ENCODE measurements around the gene TLK1.
A peak's percentile ranks its signal among the peaks of the same experiment; 100 is the strongest.
"Not testable (repeated sequence)": the region's sequence is repeated elsewhere in the genome, so short reads cannot be mapped to it uniquely, and the experiment has no call there.

The TLK1 gene

DNA sequence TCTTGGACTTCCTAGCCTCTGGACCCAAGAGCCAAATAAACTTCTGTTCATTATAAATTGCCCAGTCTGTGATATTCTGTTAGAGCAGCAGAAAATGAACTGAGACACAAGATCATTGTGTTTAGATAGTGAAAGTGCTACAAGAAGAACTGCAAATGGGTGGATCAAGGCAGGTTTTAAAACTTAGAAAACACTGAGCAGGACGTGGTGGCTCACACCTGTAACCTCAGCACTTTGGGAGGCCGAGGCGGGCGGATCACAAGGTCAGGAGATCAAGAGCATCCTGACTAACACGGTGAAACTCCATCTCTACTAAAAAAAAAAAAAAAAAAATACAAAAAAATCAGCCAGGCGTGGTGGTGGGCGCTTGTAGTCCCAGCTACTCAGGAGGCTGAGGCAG, 84.3 kb downstream of the TLK1 start:
- not testable (repeated sequence) for FAIRE-seq

DNA sequence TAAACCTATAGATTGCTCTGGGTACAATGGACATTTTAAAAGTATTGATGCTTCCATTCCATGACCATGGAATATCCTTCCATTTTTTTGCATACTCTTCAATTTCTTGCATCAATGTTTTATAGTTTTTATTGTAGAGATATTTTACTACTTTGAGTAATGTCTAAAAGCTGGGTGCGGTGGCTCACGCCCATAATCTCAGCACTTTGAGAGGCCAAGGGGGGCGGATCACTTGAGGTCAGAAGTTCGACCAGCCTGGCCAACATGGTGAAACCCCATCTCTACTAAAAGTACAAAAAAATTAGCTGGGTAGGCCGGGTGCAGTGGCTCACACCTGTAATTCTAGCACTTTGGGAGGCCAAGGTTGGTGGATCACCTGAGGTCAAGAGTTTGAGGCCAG, 88.5 kb downstream of the TLK1 start:
- no peak for FAIRE-seq

DNA sequence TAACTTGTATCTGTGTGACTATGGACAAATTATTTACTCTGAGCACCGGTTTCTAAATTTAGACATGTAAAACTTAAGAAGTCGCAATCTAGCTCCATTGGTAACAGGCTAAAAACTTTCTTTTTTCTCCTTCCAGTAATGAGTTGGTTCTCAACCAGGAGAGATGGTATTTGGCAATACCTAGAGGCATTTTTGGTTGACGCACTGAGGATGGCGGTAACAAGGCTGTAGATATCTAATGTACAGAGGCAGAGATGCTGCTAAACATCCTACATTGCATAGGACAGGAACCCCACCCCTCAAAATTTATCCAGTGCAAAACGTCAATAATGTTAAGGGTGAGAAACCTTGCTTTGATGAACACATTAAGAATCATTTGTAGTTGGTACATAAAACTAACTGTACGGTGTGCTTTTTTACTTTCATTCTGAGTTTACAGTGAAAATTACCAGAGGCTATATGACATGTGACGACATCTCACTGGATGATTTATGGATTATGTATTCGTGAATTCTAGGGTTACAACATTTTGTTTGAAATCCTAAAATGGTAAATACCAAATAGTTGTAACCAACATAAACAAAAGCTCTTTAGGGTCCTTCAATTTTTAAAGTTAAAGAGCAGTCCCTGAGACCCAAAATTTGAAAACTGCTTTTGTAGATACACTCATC, 91.3 kb downstream of the TLK1 start:
- FAIRE-seq = no peak

DNA sequence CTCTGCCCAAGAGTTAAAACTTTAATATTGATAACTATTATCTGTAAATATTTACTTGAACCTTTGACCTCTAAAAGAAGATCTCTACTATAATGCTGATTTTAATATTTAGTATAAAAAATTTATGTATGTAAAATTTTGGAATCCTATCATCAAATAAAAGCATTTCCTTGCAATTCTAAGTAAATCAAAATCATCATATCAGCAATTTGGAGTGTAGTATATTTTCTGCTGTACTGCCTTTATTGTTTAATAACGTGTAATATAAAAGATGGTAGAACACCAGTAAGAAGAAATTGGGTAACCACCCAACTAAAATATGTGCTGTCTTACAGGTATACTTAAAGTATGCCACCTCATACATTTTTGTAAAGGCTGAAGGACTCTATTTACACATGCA, 94.6 kb downstream of the TLK1 start:
- peak; percentile 23 for FAIRE-seq

DNA sequence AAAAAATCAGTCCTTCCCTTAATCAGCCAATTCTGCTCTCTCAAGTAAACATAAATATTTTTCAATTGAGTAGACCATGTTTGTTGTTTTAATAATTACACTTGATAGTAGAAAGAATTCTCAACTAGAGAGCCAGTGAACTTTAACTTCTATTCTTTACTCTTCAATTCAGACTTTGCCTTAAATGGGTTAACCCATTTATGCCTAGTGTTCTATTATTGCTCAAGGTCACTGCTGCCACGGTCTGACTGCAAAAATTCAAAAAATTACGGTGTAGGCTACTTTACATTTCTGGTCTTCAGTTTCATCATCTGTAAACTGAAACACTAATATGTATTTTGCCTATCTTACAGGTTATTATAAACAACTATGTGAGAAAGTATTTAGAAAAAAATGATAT, 103.1 kb downstream of the TLK1 start:
- no peak for FAIRE-seq

DNA sequence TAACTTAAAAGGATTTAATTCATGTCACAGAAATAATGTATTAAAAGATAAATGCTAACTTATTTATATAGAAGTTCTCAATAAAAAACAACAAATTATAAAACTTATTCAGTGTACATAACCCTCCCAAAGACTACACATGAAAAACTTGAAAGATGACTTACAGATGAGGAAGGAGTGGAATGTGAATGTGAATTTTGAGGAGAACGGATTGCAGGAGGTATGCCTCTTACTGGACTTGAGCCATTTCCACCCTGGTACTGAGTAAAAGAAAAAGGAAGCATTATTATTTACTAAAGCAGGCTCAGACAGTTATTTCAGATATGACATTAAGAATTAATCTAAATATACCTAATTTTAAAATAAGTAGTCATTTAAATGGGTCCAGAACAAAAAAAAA, 104.4 kb downstream of the TLK1 start:
- peak; percentile 47 for FAIRE-seq

DNA sequence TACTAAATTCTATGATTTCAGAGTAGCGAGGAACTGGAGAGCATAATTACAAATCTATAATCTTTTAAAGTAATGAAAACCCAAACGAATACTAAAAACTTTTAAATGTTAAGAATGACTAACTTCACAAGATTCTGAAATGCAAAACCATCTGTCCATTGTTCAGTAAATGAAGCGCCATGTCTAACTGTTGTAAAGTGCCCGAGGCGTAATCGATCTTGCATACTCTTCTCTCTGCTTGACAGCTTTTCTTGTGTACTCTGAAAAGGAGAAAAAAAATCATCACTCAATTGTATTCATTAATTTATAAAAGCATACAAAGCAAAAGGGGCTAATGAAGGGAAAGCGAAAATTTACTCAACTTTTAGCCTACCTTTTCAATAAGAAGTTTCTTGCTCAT, 111.0 kb downstream of the TLK1 start:
- FAIRE-seq = no peak

DNA sequence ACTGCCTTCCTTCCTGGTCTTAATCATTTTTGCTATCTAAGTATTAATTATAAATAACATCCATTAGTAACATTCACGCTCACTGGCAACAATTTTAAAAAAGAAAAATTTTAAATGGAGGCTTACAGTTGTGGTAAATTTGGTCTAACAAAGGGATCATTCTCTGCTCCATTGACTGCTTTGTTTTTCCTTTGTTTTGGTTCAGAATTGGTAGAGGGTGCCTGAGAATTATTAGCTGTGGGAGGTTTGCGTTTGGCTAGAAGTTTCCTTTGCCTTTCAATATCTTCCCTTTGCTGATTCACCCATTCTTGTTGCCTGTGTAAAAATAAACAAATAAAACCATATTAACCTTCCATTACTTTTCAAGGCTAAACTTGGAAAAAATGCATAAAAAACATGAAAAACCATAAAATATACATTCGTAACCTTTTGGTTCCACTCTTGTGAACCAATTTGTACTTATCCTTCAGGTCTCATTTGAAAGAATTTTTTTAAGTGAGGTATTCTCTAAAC, 114.6 kb downstream of the TLK1 start:
- FAIRE-seq = no peak

DNA sequence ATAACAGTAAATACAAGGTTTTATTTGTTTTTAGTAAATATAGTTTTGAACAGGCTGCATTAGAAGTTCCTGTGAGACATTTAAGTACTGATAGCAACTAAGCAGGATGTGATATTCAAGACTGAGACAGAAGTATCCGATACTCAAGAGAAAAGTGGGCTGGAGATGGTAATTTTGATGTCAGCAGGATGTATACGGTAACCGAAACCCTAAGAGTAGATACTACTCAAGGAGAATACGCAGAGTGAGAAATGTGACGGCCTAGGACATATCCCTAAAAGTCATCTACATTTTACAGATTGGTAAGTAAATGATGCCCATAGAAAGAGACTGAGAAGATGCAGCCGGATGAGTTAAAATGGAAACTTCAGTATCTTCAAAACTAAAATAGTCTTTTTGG, 116.3 kb downstream of the TLK1 start:
- FAIRE-seq = no peak

DNA sequence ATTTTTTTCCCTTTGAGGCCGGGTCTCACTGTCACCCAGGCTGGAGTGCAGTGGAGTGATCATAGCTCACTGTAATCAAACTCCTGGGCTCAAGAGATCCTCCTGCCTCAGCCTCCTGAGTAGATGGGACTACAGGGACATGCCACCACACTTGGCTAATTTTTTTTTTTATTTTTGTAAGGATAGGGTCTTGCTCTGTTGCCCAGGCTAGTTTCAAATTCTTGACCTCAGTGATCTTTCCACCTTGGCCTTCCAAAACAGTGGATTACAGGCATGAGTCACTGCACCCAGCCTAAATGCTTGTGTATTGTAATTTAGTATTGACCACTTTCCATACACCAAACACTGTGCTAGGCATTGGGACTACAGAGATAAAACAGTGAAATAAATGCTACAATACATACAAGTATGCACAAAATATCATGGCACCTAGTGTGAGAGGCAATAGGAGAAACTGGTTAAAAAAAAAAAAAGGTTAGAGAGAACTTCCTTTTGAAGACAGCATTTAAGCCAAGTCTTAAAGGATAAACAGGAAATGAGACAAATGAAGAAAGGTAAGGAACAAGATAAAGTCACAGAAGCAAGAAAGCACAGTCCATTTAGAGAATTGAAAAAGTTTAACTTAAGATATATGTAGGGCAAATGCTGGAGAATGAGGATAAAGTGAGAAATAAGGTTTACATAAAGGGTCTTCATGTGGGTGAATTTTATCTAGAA, 118.3 kb downstream of the TLK1 start:
- no peak for FAIRE-seq

DNA sequence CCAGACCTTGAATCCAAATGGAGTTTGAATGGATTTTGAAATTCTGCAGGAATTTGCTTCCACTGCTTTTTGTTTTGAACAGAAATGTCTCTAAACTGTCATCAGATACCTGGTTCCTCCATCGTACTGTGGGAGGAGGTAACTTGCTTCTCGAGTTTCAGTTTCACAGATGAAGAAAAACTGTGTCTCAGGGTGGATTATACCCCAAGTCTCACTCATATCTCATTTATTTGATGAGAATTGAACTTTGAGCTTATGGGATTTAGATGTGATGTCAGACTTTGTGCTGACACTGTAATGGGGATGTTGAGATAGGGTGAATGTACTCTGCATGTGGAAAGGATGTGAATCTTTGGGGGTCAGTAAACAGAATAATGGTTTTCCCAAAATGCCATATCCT, 124.2 kb downstream of the TLK1 start:
- no peak for FAIRE-seq

DNA sequence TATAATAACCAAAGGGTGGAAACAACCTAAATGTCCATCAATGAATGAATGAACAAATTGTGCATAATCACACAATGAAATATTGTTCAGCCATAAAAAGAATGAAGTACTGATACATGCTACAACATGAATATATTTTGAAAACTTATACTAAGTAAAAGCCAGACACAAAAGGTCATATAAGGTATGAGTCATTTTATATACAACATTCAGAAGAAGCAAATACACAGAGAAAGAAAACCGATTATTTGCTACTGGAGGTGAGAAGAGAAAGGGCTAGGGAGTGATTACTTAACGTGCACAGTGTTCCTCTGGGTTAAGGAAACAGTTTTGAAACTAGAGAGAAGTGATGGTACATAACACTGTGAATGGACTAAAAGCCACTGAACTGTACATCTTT, 126.4 kb downstream of the TLK1 start:
- no peak for FAIRE-seq

DNA sequence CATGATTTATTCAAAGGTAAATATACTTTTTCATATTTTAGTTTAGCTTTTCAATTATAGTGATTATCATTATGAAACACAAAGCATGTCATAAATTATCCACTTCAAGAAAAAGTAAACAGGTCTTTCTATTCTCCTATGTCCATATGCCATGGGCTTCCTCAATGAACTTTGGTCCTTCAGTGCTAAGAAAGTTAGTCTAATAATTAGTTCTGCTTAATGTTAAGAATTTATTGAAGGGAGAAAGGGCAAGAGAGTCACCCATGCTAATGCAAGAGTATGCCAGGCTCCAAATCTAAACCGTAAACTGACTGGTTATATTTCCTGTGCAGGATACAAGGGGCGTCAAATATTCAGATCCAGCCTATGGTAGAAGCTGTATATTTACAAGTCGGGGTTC, 135.5 kb downstream of the TLK1 start:
- no peak for FAIRE-seq

DNA sequence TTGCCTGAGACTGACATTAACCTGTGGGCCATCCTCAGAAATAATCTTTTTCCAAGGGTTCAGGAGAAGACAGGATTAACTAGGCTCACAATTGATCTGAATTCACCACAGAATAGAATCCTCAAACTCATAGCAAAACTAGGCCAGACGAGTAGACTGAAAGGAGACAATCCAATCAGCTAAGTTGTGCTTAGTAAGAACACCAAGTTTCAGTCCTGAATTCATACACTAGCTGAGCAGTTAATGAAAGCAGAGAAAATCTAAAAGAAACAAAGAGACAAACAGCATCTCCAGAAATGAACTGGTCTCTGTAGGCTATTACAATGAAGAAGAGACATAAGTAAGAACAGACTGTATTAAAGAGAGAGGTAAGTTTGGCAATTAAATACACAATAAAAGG, 142.2 kb downstream of the TLK1 start:
- no peak for FAIRE-seq

DNA sequence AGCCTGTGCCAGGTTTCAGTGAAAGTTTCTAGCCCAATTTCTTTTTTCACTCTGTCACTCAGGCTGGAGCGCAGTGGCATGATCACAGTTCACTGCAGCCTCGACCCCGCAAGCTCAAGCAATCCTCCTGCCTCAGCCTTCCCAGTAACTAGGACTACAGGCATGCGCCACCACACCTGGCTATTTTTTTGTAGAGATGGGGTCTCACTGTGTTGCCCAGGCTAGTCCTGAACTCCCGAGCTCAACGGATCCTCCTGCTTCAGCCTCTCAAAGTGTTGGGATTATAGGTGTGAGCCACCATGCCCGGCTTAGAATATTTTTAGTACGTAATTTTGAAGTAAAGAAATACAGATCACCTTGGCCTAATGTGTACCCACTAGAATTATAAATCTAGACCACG, 144.6 kb downstream of the TLK1 start:
- FAIRE-seq = no peak

DNA sequence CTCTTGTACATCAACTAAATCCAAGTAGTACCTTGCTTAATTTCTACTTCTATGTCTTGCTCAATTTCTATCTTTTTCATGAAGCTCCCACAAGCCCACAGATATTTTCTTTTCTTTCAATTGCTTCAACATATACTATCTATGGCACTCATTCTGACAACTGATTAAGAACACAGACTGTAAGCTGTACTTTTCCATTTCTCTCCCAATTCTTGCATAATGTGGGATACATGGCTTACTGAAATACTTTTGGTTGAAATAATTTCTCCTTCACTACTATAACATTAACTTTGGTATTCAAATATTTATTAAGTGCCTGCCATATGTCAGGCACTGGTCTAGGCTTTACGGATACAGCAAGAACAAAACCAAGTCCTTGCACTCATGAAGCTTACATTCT, 146.8 kb downstream of the TLK1 start:
- no peak for FAIRE-seq

DNA sequence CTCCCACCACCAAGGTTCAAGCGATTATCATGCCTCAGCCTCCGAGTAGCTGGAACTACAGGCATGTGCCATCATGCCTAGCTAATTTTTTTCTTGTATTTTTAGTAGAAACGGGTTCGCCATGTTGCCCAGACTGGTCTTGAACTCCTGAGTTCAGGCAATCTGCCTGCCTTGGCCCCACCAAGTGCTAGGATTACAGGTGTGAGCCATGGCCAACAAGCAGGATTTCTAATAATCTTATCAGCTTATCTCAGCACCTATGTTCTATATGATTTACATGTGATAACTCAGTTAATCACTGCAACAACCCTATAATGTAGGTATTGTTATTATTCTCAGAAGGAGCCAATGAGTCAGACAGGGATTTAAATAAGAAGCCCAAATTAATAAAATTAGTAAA, 151.3 kb downstream of the TLK1 start:
- FAIRE-seq = no peak

DNA sequence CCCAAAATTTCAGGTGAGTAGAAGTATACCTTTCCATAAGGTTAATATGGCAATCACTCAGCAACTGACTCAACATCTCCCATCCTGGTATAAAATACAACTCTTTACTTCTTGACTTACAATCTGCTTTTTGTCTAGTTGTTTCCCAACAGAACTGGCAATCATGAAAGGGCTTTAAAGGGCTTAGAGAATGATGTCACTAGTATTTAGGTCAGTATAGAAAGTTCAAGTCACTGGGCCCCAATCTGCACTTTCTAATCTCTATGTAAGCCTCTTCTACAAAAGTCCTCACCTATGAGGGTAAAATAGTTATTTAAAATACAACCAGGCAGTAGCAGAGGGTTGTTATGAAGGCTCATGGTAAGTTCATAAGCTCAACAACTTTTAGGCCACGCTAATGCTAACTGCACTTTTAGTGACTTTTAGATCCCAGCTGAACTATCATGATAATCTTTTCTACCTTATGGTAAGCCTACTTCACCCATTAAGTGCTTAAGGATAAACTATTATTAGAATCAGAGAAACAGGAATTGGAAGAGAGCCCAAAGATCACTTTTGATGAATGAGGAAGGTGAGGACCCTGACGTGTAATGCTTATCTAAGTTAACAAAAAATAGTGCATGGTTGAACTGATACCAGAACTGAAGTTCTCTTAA, 152.0 kb downstream of the TLK1 start:
- FAIRE-seq = no peak

DNA sequence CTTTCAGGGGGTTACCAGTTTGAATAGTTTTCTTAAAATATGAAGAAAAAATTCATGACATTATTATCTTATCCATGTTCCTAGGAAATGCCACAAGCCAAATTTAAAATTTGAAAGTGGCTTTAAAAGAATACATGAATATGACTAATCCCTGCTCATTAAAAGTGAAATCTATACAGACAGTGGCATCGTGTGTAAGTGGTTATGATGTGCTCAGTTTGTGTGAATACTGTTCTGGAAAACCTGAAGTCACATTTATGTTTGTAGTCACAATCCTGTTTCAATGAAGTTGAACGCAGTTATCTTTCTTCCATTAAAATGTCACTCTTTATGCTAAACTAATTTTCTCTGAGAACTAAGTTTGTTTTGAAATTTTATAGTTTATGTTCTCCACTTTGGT, 155.9 kb downstream of the TLK1 start:
- FAIRE-seq = peak; percentile 11

DNA sequence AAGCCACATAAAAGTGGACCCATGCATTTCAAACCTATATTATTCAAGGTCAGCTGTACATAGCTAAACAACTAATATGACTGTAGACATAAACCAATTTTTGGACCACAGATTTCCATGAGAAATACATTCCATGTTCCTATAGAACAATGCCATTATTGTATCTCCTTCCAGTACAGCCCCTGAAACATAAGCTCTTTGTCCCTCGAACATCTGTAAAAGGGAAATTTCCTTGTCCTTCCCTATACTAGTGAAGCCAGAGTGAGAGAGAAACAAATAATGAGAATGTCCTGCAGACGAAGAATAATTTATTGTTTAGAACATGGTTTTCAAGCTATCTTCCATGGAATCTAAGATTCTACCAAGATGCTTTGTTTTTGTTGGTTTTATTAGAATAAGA, 156.3 kb downstream of the TLK1 start:
- FAIRE-seq = no peak

DNA sequence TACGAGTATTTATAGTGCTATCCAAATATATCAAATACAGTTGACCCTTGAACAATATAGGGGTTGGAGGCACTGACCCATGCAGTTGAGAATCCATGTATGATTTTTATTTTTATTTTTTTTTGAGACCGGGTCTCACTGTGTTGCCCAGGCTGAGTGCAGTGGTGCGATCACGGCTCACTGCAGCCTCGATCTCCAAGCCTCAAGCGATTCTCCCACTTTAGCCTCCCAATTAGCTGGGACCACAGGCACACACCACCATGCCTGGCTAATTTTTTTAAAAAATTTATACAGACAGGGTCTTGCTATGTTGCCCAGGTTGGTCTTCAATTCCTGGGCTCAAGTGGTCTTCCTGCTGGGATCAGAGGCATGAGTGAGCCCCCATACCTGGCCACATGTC, 161.0 kb downstream of the TLK1 start:
- FAIRE-seq = no peak

DNA sequence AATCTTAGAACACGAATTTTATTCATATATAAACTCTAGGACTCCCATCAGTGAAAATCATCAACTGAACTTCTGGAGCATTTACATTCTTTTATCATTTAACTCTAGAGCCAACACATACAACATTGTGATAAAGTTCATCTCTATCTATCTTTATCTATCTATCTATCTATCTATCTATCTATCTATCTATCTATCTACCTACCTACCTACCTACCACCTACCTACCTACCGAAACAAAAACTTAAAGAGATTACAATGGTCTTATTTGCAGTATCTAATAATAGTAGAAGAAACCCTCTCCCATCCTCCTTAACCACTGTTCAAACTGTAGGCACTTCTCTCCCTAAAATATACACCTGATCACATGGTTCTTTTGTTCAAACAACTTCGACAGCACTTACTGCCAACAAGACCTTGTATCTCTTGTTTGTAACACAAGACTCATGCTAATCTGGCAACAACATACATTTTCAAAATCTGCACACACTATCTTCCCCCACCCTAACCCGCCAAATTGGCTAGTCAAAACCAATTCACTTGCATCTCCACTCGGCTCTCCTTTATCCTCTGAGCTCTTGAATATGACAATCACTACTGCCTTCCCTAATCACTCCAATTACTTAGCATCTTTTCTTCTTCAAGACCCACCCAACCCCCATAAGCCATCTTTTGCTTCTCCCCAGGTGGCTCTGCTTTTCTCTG, 162.6 kb downstream of the TLK1 start:
- FAIRE-seq = no peak

DNA sequence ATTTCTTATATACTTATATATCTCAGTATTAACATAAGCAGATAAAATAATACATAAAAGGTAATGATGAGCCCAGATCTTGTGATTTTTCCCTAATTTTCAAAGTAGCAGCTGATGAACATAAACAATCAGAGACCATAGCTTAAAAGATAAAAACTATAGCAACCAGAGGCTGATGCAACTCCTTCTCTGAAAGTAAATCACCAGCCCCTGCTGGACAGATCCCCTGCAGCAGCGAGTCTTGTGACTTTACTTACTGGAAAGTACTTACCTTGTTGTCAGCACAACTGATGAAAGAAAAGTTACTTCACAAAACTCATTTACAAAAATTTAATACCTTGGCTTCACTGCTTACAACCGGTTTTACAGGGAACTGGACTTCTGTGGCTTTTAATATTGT, 164.4 kb downstream of the TLK1 start:
- FAIRE-seq = no peak

Measured in A204.1 (cell line).